Ovary (tissue), 9 donors: ENCODE measurements around the gene CARD8. TPM values are rescaled to one million over a fixed set of nuclear protein-coding genes. Genes with fewer than 3 reads are reported as not detected.
"Not testable (repeated sequence)": the region's sequence is repeated elsewhere in the genome, so short reads cannot be mapped to it uniquely, and the experiment has no call there.

ENCODE experiments used
- DNase-seq, 5 donors: peaks; one replicate each; pipeline ENCODE4 v3.0.0-alpha.2; 2019 to 2020
- H3K27ac ChIP-seq, 2 donors: fragments of 200-600 bp; one replicate each; pipeline versions ENCODE4 v1.5.1 to v1.8.0; 2019 to 2022
- H3K27me3 ChIP-seq: fragments of 200-600 bp; one replicate; pipeline ENCODE4 v1.8.0; 2022
- H3K36me3 ChIP-seq: fragments of 200-600 bp; sonication (generic); one replicate; pipeline ENCODE4 v1.5.1; 2019
- H3K4me1 ChIP-seq: one replicate; pipeline ENCODE4 v1.8.1; 2013; ENCODE audit warnings: mild to moderate bottlenecking, moderate library complexity; ENCODE audit not compliant: insufficient read depth
- H3K4me3 ChIP-seq: fragments of 200-600 bp; sonication (generic); one replicate; pipeline ENCODE4 v1.5.1; 2017
- H3K9me3 ChIP-seq, 2 donors: fragments of 200-600 bp in 1 of 2; sonication (generic) in 1 of 2; one replicate each; pipeline versions ENCODE4 v1.5.1 to v1.8.1; 2013 to 2019; ENCODE audit warnings: mild to moderate bottlenecking in 1 of 2, moderate library complexity in 1 of 2
- EP300 ChIP-seq: sonication (generic); formaldehyde crosslinking; IDR thresholded peaks from one replicate; pipeline ENCODE4 v1.6.1; 2017; ENCODE audit warnings: antibody characterized with exemption
- POLR2A ChIP-seq: fragments of 450-650 bp; IDR thresholded peaks from one replicate; pipeline ENCODE4 v1.6.1; 2017; ENCODE audit warnings: antibody characterized with exemption, mild to moderate bottlenecking, moderate library complexity
- WGBS, 3 donors: extraction: QIAGEN DNeasy Blood & Tissue Kit in 1 of 3; methylation state at CpG; one replicate each; pipeline versions ENCODE4 v1.1.5 to v1.1.7; 2013 to 2017; 5-methylcytosine and 5-hydroxymethylcytosine counted together
- intact Hi-C, 4 donors: fragments of 100-400 bp; cut with DNase I; formaldehyde crosslinking; loops; one replicate each; pipeline versions ENCODE4 v1.11.0 to v1.15.1; 2022 to 2023
- polyA plus RNA-seq, 2 donors: library from polyadenylated mRNA; stranded (reverse); fragments of 200-250 nt in 1 of 2; fragments of 350-450 nt in 1 of 2; fragmentation: Illumina TruSeq in 1 of 2; extraction: RNeasy Lipid Tissue Mini Kit (QIAGEN cat#74804) in 1 of 2; gene quantifications; one replicate each; pipeline ENCODE4 v1.2.3, GENCODE V29; 2013 to 2014
- total RNA-seq, 7 donors: library from RNA; depleted of rRNA in 2 of 7; stranded (reverse); fragments of >200 nt in 2 of 7; fragmentation: NEBNext Ultra II Directional in 3 of 7; extraction: Animal tissue kit (Norgen Biotek cat#: 25700) in 3 of 7; gene quantifications; one replicate each; pipeline versions ENCODE4 v1.1.0 to v1.2.4, GENCODE V29; 2016 to 2023
- TF ChIP-seq, protein P1 (sequence below), 3 donors: fragments of 450-650 bp in 2 of 3; fragments of 200-600 bp in 1 of 3; IDR thresholded peaks; one replicate each; pipeline versions ENCODE4 v1.5.1 to v1.8.0; 2016 to 2022; ENCODE audit warnings: antibody characterized with exemption in 3 of 3, mild to moderate bottlenecking in 1 of 3
- donor health status: DM: no; HTN: no; CAD: no; lungs with moderate emphysema.
- donor health status: DM: no; HTN: no; CAD: no.
- donor health status: Bipolar disorder and iron deficiency.
- donor health status: DM: yes; HTN: yes; CAD: no.
- donor health status: DM: no; HTN: no; CAD: no.
- donor health status: DM: yes; HTN: yes; CAD: no.

Gene CARD8
- total and polyA plus RNA-seq, 9 donors, result 10.0 to 48.0 (median 24.9) TPM

GRCh38 chr19:48249502-48250014 lies 6.2 kb downstream of the CARD8 start:
- Histone ChIP-seq H3K36me3 (no peaks in the 10 kb centered on the region), H3K9me3 (no peaks in the 10 kb centered on the region), H3K27ac (no peak overlapping the region), H3K4me3 (no peak overlapping the region), H3K27me3 (no peaks in the 10 kb centered on the region), H3K4me1 (no peaks in the 10 kb centered on the region)
- DNase-seq, result no peak
- no peak for TF ChIP-seq EP300
- no peak for TF ChIP-seq POLR2A
- TF ChIP-seq, protein P1, sequence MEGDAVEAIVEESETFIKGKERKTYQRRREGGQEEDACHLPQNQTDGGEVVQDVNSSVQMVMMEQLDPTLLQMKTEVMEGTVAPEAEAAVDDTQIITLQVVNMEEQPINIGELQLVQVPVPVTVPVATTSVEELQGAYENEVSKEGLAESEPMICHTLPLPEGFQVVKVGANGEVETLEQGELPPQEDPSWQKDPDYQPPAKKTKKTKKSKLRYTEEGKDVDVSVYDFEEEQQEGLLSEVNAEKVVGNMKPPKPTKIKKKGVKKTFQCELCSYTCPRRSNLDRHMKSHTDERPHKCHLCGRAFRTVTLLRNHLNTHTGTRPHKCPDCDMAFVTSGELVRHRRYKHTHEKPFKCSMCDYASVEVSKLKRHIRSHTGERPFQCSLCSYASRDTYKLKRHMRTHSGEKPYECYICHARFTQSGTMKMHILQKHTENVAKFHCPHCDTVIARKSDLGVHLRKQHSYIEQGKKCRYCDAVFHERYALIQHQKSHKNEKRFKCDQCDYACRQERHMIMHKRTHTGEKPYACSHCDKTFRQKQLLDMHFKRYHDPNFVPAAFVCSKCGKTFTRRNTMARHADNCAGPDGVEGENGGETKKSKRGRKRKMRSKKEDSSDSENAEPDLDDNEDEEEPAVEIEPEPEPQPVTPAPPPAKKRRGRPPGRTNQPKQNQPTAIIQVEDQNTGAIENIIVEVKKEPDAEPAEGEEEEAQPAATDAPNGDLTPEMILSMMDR (IDR thresholded peaks at IDR 0.05), result no peak
- WGBS, 3 donors, result 82 to 86% (median 82%) methylated on average over 13 of the region's 13 CpGs
- intact Hi-C loops, result loop anchor here in 1 of 4 donors (10.0 kb wide), 1 partner anchor 135 kb away; the partner anchor contains the start of gene PLA2G4C

GRCh38 chr19:48248081-48248833 lies 7.5 kb downstream of the CARD8 start:
- TF ChIP-seq EP300 (no peak), POLR2A (no peak)

DNA sequence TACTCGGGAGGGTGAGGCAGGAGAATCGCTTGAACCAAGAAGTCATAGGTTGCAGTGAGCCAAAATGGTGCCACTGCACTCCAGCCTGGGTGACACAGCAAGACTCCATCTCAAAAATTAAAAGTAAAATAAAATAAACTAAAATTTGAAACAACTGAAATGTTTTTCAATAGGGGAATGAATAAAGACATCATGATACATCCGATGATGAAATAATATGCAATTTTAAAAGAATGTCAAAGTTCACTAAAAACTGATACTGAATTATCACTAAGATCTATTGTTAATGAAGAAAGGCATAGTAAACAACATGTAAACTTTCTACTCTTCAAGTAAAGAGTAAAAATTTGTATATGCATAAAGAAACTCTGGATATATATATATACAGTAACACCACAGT lies 8.5 kb downstream of the CARD8 start:
- DNase-seq, result no peak
- Histone ChIP-seq H3K27ac (no peak overlapping the region), H3K9me3 (no peaks in the 10 kb centered on the region), H3K4me3 (no peak overlapping the region), H3K4me1 (no peaks in the 10 kb centered on the region), H3K36me3 (no peaks in the 10 kb centered on the region), H3K27me3 (no peaks in the 10 kb centered on the region)
- intact Hi-C loops, result no loop called here
- 94 to 97% (median 96%) methylated on average over 3 of the region's 3 CpGs for WGBS, 3 donors
- TF ChIP-seq, protein P1 (IDR thresholded peaks at IDR 0.05), result no peak
- TF ChIP-seq POLR2A (no peak), EP300 (no peak)

More at GRCh38 chr19:48248081-48248833, 7.5 kb downstream of the CARD8 start:
- 88 to 93% (median 90%) methylated on average over 7 of the region's 7 CpGs for WGBS, 3 donors
- no peak for DNase-seq
- H3K4me3 ChIP-seq, result no peak overlapping the region
- no peak overlapping the region for H3K27ac ChIP-seq
- H3K4me1 ChIP-seq, result no peaks in the 10 kb centered on the region
- H3K36me3 ChIP-seq, result no peaks in the 10 kb centered on the region
- H3K27me3 ChIP-seq, result no peaks in the 10 kb centered on the region
- intact Hi-C loops, result no loop called here
- H3K9me3 ChIP-seq, result no peaks in the 10 kb centered on the region

DNA sequence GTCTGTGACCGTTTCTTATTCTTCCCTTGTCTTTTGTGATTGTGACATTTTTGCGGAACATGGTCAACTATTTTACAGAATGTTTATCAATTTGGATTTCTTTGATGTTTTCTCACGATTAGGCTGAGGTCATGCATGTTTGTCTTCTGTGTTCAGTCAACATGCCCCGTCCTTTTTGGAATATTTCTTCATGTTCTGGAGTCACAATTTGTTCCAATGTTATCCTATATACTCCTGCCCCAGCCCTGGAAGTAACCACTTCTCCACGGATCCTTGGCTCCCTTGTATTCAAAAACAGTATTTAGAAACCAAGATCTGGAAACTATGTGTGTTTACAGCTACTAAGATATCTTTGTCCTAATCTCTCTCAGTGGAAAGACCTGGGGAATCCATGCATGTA lies 9.6 kb downstream of the CARD8 start:
- Histone ChIP-seq H3K4me3 (no peak overlapping the region), H3K27me3 (no peaks in the 10 kb centered on the region), H3K36me3 (no peaks in the 10 kb centered on the region), H3K27ac (no peak overlapping the region), H3K9me3 (no peaks in the 10 kb centered on the region), H3K4me1 (no peaks in the 10 kb centered on the region)
- DNase-seq, result no peak
- WGBS, 3 donors, result 78 to 84% (median 81%) methylated on average over 5 of the region's 5 CpGs
- intact Hi-C loops, result no loop called here
- TF ChIP-seq, protein P1 (IDR thresholded peaks at IDR 0.05), result no peak
- TF ChIP-seq EP300, result no peak
- no peak for TF ChIP-seq POLR2A

DNA sequence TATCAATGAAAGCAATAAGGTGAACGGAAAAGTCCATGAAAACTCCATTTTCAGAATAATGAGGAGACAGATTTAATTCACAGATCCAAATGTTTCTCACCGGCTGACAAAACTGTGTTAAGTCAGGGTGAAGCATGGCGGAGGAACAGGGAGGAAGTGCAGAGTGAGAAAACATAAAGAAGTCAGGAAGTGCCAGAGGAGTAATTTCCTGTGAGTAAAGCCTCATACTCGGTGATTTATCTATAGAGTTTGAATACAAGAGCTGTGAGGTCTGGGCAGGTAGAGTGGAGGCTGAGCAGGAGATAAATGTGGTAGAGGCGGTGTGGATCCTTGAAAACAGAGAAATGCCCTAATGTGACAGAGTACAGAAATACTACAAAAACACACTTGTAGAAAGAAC lies 11.4 kb downstream of the CARD8 start:
- Histone ChIP-seq H3K36me3 (no peaks in the 10 kb centered on the region), H3K9me3 (no peaks in the 10 kb centered on the region), H3K4me3 (no peak overlapping the region), H3K27ac (no peak overlapping the region), H3K27me3 (no peaks in the 10 kb centered on the region), H3K4me1 (no peaks in the 10 kb centered on the region)
- intact Hi-C loops, result no loop called here
- no peak for DNase-seq
- WGBS, 3 donors, result 70 to 82% (median 79%) methylated on average over 5 of the region's 5 CpGs
- no peak for TF ChIP-seq POLR2A
- no peak for TF ChIP-seq EP300
- TF ChIP-seq, protein P1 (IDR thresholded peaks at IDR 0.05), result no peak

GRCh38 chr19:48241771-48242170 lies 13.9 kb downstream of the CARD8 start:
- DNase-seq, H3K36me3 ChIP-seq, H3K4me1 ChIP-seq, H3K27me3 ChIP-seq, H3K9me3 ChIP-seq, H3K4me3 ChIP-seq, H3K27ac ChIP-seq, intact Hi-C loops: not testable (repeated sequence)
- WGBS, 3 donors, result 95 to 96% (median 96%) methylated on average over 6 of the region's 6 CpGs
